Measurements from ENCODE around the gene ACOX3.

Gene ACOX3

DNA sequence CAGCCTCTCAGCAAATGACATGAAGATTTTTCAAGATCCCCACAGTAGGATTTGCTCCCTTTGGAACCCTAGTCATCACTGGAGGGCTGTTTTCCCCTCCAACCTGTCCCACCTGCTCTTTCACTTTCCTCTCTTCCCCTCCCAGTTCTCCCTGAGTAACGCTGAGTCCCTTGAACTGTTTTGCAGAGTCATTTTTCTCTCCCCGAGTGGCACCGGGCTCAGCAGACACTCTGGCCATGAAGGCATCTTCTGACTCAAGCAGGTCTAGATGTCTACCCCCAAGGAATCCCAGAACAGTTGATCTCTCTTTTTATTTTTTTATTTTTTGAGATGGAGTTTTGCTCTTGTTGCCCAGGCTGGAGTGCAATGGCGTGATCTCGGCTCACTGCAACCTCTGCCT is 118.8 kb downstream of the ACOX3 start:
- Mint-ChIP-seq H3K4me3 (no peak overlapping the region), H3K9me3 (no peaks in the 10 kb centered on the region), H3K27me3 (no peaks in the 10 kb centered on the region), H3K36me3 (ENCODE audit: low read depth) (no peaks in the 10 kb centered on the region), H3K4me1 (ENCODE audit: low read depth) (no peaks in the 10 kb centered on the region), H3K27ac (no peak overlapping the region)
- intact Hi-C loops (cut with micrococcal nuclease) = no loop called here

DNA sequence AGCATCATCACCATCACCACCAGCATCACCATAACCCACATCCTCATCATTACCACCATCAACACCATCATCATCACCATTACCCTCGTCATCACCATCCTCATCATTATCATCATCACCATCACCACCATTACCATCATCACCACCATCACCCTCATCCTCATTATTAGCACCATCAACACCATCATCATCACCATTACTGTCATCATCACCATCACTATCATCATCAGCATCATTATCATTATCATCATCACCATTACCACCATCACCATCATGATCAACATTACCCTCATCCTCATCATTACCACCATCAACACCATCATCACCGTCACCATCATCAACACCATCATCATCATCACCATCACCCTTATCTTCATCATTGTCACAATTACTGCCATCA is 119.3 kb downstream of the ACOX3 start:
- H3K4me3 Mint-ChIP-seq = no peak overlapping the region
- no peaks in the 10 kb centered on the region for H3K36me3 Mint-ChIP-seq (ENCODE audit: low read depth)
- no peaks in the 10 kb centered on the region for H3K9me3 Mint-ChIP-seq
- no peaks in the 10 kb centered on the region for H3K4me1 Mint-ChIP-seq (ENCODE audit: low read depth)
- no peaks in the 10 kb centered on the region for H3K27me3 Mint-ChIP-seq
- intact Hi-C loops (cut with micrococcal nuclease) = no loop called here
- no peak overlapping the region for H3K27ac Mint-ChIP-seq

DNA sequence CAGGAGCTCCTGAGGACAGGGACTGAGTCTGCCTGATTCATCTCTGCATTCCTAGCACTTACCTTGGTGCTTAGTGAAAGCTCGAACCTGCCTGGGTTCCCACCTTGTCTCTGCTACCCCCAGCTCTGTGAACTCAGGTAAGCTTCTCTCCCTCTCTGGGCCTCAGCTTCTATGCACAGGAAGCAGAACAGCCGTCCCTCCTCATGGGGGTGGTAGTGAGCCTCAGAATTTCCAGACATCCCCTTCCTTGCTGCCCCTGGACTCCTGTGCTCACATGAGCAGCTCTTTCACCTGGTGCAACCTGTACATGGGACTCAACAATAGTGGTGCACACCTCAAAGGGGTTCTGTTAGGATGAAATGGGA is 120.2 kb downstream of the ACOX3 start:
- Mint-ChIP-seq H3K9me3 (no peaks in the 10 kb centered on the region), H3K27ac (no peak overlapping the region), H3K4me3 (no peak overlapping the region), H3K4me1 (ENCODE audit: low read depth) (peaks cover 5% of the 10 kb centered on the region), H3K36me3 (ENCODE audit: low read depth) (no peaks in the 10 kb centered on the region), H3K27me3 (no peaks in the 10 kb centered on the region)
- intact Hi-C loops (cut with micrococcal nuclease) = no loop called here

DNA sequence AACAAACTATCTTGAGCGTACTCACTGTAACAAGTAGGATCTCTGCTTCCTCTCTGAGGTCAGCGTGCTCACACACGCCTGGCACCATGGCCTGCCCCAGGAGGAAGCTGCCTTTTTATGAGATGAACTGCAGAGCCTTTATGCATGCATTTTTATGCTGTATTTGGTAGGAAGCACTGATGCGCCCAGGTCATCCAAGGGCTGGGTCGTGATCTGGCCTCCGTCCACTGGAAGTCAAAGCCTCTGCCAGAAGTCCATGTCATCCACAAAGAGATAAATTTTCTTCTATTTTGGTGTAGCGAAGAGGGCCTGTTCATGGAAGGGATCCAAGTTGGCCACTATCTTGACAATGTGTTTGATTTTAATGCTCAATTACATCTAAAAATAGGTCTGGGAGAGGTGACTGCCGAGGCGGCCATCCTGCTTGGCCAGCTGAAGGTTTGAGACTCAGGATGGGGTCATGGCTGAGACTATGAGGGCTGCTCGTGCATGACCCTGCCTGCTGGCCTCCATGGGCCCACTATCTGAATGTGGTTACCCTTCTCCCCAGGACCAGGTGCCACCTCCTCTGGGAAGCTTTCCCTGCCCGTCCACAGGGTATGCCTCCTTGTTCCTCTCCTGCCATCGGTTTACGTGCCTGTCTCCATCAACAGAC is 120.7 kb downstream of the ACOX3 start:
- H3K27ac Mint-ChIP-seq = no peak overlapping the region
- no peaks in the 10 kb centered on the region for H3K9me3 Mint-ChIP-seq
- no peaks in the 10 kb centered on the region for H3K36me3 Mint-ChIP-seq (ENCODE audit: low read depth)
- H3K4me1 Mint-ChIP-seq (ENCODE audit: low read depth) = peaks cover 10% of the 10 kb centered on the region
- no peak overlapping the region for H3K4me3 Mint-ChIP-seq
- no peaks in the 10 kb centered on the region for H3K27me3 Mint-ChIP-seq
- intact Hi-C loops (cut with micrococcal nuclease) = no loop called here

DNA sequence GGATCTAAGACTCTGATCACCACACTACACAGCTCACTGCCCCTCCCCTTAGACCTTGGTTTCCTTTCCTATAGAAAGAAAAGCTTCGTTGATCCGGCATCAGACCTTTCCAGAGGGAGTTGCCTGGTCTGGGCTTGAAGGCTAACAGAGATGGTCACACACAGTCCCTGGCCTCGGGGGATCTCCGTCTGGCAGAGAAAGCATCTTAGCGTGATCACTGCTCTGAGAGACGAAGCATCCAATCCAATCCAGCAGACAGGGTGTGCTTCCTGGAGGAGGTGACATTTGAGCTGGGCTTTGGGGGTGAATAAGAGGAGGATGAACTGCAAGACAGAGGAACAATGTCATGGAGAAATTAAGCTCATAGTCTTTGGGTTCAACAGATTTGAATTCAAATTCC is 121.5 kb downstream of the ACOX3 start:
- no peaks in the 10 kb centered on the region for H3K36me3 Mint-ChIP-seq (ENCODE audit: low read depth)
- intact Hi-C loops (cut with micrococcal nuclease) = no loop called here
- H3K4me1 Mint-ChIP-seq (ENCODE audit: low read depth) = peaks cover 11% of the 10 kb centered on the region
- H3K9me3 Mint-ChIP-seq = no peaks in the 10 kb centered on the region
- no peaks in the 10 kb centered on the region for H3K27me3 Mint-ChIP-seq
- H3K27ac Mint-ChIP-seq = no peak overlapping the region
- no peak overlapping the region for H3K4me3 Mint-ChIP-seq

DNA sequence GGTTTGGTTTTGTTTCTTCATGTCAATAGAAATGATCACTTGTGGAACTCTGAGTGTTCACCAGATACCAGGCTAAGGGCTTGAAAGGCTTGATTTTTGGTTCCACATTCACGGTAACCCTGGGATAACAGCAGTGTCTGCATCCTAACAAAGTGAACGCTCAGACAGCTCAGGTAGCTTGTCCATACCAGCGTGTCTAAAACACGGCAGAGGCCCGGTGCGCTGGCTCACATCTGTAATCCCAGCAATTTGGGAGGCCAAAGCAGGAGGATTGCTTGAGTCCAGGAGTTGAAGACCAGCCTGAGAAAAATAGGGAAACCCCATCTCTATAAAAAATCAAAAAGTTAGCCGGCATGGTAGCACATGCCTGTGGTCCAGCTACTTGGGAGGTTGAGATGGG is 122.0 kb downstream of the ACOX3 start:
- Mint-ChIP-seq H3K4me3 (no peak overlapping the region), H3K4me1 (ENCODE audit: low read depth) (peaks cover 11% of the 10 kb centered on the region), H3K36me3 (ENCODE audit: low read depth) (no peaks in the 10 kb centered on the region), H3K27ac (no peak overlapping the region), H3K9me3 (no peaks in the 10 kb centered on the region), H3K27me3 (no peaks in the 10 kb centered on the region)
- intact Hi-C loops (cut with micrococcal nuclease) = no loop called here

DNA sequence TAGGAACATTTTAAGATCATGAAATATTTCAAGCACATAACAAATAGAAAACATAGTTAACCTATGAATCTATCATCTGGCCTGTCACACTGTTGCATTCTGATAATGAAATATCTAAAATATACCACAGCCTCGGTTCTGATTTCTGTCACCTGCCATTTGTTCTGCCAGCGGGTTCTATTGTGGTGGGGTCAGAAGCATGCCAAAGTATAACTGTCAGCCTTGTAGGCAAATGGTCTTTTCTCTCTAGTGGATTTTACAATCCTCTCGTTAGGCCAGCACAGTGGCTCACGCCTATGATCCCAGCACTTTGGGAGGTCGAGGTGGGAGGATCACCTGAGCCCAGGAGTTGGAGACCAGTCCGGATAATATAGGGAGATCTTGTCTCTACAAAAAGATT is 123.0 kb downstream of the ACOX3 start:
- peaks cover 11% of the 10 kb centered on the region for H3K4me1 Mint-ChIP-seq (ENCODE audit: low read depth)
- intact Hi-C loops (cut with micrococcal nuclease) = no loop called here
- H3K4me3 Mint-ChIP-seq = no peak overlapping the region
- no peaks in the 10 kb centered on the region for H3K36me3 Mint-ChIP-seq (ENCODE audit: low read depth)
- no peak overlapping the region for H3K27ac Mint-ChIP-seq
- H3K9me3 Mint-ChIP-seq = no peaks in the 10 kb centered on the region
- H3K27me3 Mint-ChIP-seq = no peaks in the 10 kb centered on the region

DNA sequence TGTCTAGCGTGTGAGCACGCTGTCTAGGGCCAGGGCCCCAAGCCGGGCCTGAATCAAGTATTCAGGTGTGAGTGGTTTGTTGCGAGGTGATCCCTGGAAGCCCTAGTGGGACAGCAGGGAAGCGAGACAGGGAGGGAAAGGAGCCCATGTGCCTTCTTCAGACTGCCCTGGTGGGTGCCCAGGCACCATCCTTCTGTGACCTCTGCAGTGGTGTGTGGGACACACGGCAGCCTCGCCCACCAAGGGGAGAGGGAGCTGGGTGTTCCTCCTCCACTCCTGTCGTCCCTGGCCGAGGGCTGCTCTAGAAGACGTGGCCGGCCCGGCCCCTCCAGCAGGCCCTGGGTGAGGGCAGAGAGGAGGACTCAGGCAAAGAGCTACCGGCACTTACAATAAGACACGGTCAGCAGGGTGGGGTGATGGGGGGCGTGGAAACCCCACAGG is 123.6 kb downstream of the ACOX3 start:
- Mint-ChIP-seq H3K27me3 (no peaks in the 10 kb centered on the region), H3K4me1 (ENCODE audit: low read depth) (peaks cover 11% of the 10 kb centered on the region)
- intact Hi-C loops (cut with micrococcal nuclease) = no loop called here

More for the DNA sequence above, 123.6 kb downstream of the ACOX3 start:
- no peaks in the 10 kb centered on the region for H3K36me3 Mint-ChIP-seq (ENCODE audit: low read depth)
- no peak overlapping the region for H3K27ac Mint-ChIP-seq
- H3K9me3 Mint-ChIP-seq = no peaks in the 10 kb centered on the region
- no peak overlapping the region for H3K4me3 Mint-ChIP-seq
